Islet of Langerhans (tissue), 1 donor: ENCODE measurements around the gene CATSPERD.

Source experiments
- FAIRE-seq: peaks from one replicate; lab custom pipeline; 2011; peaks lifted over from hg19 to GRCh38; lab: Jason Lieb, UNC

The CATSPERD gene

GRCh38 chr19:5806905-5807304 lies 86.5 kb downstream of the CATSPERD start:
- no peak for FAIRE-seq

GRCh38 chr19:5808120-5808816 lies 87.8 kb downstream of the CATSPERD start:
- no peak for FAIRE-seq

- no peak for FAIRE-seq
These were observed 88.6 kb downstream of the CATSPERD start for GRCh38 chr19:5809053-5809452.

- no peak for FAIRE-seq
These were observed 89.0 kb downstream of the CATSPERD start for GRCh38 chr19:5809469-5809868.

GRCh38 chr19:5811117-5811516 lies 90.7 kb downstream of the CATSPERD start:
- no peak for FAIRE-seq

- FAIRE-seq, result no peak
These were observed 93.8 kb downstream of the CATSPERD start for GRCh38 chr19:5814123-5814851.

- FAIRE-seq, result no peak
These were observed 94.4 kb downstream of the CATSPERD start for GRCh38 chr19:5814852-5815246.

- FAIRE-seq, result no peak
These were observed 96.8 kb downstream of the CATSPERD start for GRCh38 chr19:5817218-5817617.

GRCh38 chr19:5818594-5818993 lies 98.2 kb downstream of the CATSPERD start:
- no peak for FAIRE-seq

GRCh38 chr19:5820785-5821184 lies 100.3 kb downstream of the CATSPERD start:
- FAIRE-seq, result no peak

- no peak for FAIRE-seq
These were observed 101.2 kb downstream of the CATSPERD start for GRCh38 chr19:5821521-5822180.

GRCh38 chr19:5822181-5822844 lies 101.9 kb downstream of the CATSPERD start:
- no peak for FAIRE-seq

- FAIRE-seq, result no peak
These were observed 103.3 kb downstream of the CATSPERD start for GRCh38 chr19:5823579-5824281.

- FAIRE-seq, result no peak
These were observed 104.3 kb downstream of the CATSPERD start for GRCh38 chr19:5824751-5825150.

- FAIRE-seq, result no peak
These were observed 104.7 kb downstream of the CATSPERD start for GRCh38 chr19:5825178-5825577.

GRCh38 chr19:5826531-5827341 lies 106.3 kb downstream of the CATSPERD start:
- no peak for FAIRE-seq

GRCh38 chr19:5827342-5827890 lies 107.0 kb downstream of the CATSPERD start:
- FAIRE-seq, result no peak

- FAIRE-seq, result no peak
These were observed 107.6 kb downstream of the CATSPERD start for GRCh38 chr19:5827891-5828660.
